Heart right ventricle (tissue), 16 donors: ENCODE data around the gene MRPL2. TPM values are rescaled to one million over a fixed set of nuclear protein-coding genes. Genes with fewer than 3 reads are reported as not detected.

ENCODE experiments used
- ATAC-seq, 8 donors: fragments of 200-7000 bp; cut with Tn5 transposase; one replicate each; pipeline ENCODE4 v1.9.1; 2020; ENCODE audit warnings: mild to moderate bottlenecking in 8 of 8, moderate library complexity in 8 of 8, moderate number of reproducible peaks in 1 of 8
- DNase-seq, 2 donors: peaks; one replicate each; pipeline ENCODE4 v3.0.0-alpha.2; 2020
- H3K27ac ChIP-seq, 10 donors: fragments of 200-600 bp; sonication (generic) in 2 of 10; one replicate each; pipeline versions ENCODE4 v1.5.0 to v1.8.0; 2020 to 2022; ENCODE audit warnings: mild to moderate bottlenecking in 3 of 10
- H3K27me3 ChIP-seq, 7 donors: fragments of 200-600 bp; one replicate each; pipeline ENCODE4 v1.8.0; 2021 to 2022; ENCODE audit warnings: mild to moderate bottlenecking in 2 of 7
- H3K36me3 ChIP-seq, 9 donors: fragments of 200-600 bp; sonication (generic) in 1 of 9; one replicate each; pipeline versions ENCODE4 v1.5.0 to v1.8.0; 2020 to 2022; ENCODE audit warnings: mild to moderate bottlenecking in 2 of 9
- H3K4me1 ChIP-seq, 9 donors: fragments of 200-600 bp; sonication (generic) in 1 of 9; one replicate each; pipeline versions ENCODE4 v1.5.0 to v1.8.0; 2020 to 2022; ENCODE audit warnings: mild to moderate bottlenecking in 4 of 9
- H3K4me3 ChIP-seq, 10 donors: fragments of 200-600 bp; sonication (generic) in 2 of 10; one replicate each; pipeline versions ENCODE4 v1.5.0 to v1.8.0; 2020 to 2022; ENCODE audit warnings: mild to moderate bottlenecking in 7 of 10, moderate library complexity in 2 of 10
- H3K9me3 ChIP-seq, 11 donors: fragments of 200-600 bp in 10 of 11; sonication (generic) in 2 of 11; one replicate each; pipeline versions ENCODE4 v1.5.0 to v1.8.0; 2013 to 2022; ENCODE audit warnings: mild to moderate bottlenecking in 2 of 11, control low read depth in 1 of 11, moderate library complexity in 1 of 11
- CTCF ChIP-seq, 9 donors: fragments of 200-600 bp; sonication (generic) in 2 of 9; IDR thresholded peaks; one replicate each; pipeline versions ENCODE4 v1.5.0 to v1.8.0; 2021 to 2022; ENCODE audit warnings: antibody characterized with exemption in 9 of 9, mild to moderate bottlenecking in 5 of 9, moderate library complexity in 1 of 9
- WGBS, 2 donors: extraction: QIAGEN DNeasy Blood & Tissue Kit; methylation state at CpG; one replicate each; pipeline ENCODE4 v1.1.7; 2013; ENCODE audit warnings: inconsistent platforms in 1 of 2; 5-methylcytosine and 5-hydroxymethylcytosine counted together
- intact Hi-C, 10 donors: fragments of 100-400 bp; cut with DNase I; formaldehyde crosslinking; loops; one replicate each; pipeline versions ENCODE4 v1.11.1 to v1.14.2; 2022
- polyA plus RNA-seq, 2 donors: library from polyadenylated mRNA; stranded (reverse); fragments of 200-250 nt; gene quantifications; one replicate each; pipeline ENCODE4 v1.2.3, GENCODE V29; 2013
- total RNA-seq, 10 donors: library from RNA; stranded (reverse); fragmentation: NEBNext Ultra II Directional in 3 of 10; extraction: Animal tissue kit (Norgen Biotek cat#: 25700) in 3 of 10; gene quantifications; one replicate each; pipeline versions ENCODE4 v1.2.1 to v1.2.4, GENCODE V29; 2021 to 2023
- donor health status: Arrhythmogenic right ventricular cardiomyopathy.
- donor health status: ischemic (EF 13 %, LVEDD 7.1; RV severe dilation, severe dysfunction).
- donor health status: healthy with polysubstance abuse.
- donor health status: DM: no; HTN: yes; CAD: no.
- donor health status: DM: no; HTN: no; CAD: no.
- donor health status: ischemic (EF 25% LVEDD 6.9; RV normal size, moderate dysfunction).
- donor health status: ischemic (EF 25% LVEDD 5.7; RV mildly dilated, moderate dysfunction).
- donor health status: healthy.
- donor health status: DM: yes; HTN: yes; CAD: no.
- donor health status: Ischemic cardiomyopathy.
- donor health status: ischemic (EF 35%, LVEDD 5.7; RV mildly dilated, moderate dysfunction).
- donor health status: nonischemic (EF 11% LVEDD 7.7; RV severe dilation, severe dysfunction).
- donor health status: DM: yes; HTN: yes; CAD: no.
- donor health status: PGD.
- donor health status: ischemic (EF 29% LVEDD 5.4; RV normal size, mild dysfunction).
- donor health status: nonischemic (EF 23%, LVEDD 6.1; RV moderate dilation, normal function).

The MRPL2 gene
- total and polyA plus RNA-seq, 12 donors = 76.0 to 165 (median 97.6) TPM

GRCh38 chr6:43032326-43032725 is 26.9 kb downstream of the MRPL2 start:
- Histone ChIP-seq H3K27me3 (no peaks in the 10 kb centered on the region), H3K9me3 (no peaks in the 10 kb centered on the region), H3K4me1 (peaks cover 0 to 25% (median 16%) of the 10 kb centered on the region in 9 donors), H3K36me3 (peaks cover 0 to 99% (median 28%) of the 10 kb centered on the region in 9 donors), H3K27ac (no peak overlapping the region), H3K4me3 (no peak overlapping the region)
- ATAC-seq = no peak
- no peak for TF ChIP-seq CTCF (IDR thresholded peaks at IDR 0.05)
- WGBS, 2 donors = 90 to 96% methylated on average over 4 of the region's 4 CpGs
- intact Hi-C loops = no loop called here
- no peak for DNase-seq

- WGBS, 2 donors = 84 to 90% methylated on average over 9 of the region's 9 CpGs
- Histone ChIP-seq H3K4me1 (peaks cover 0 to 7% (median 2%) of the 10 kb centered on the region in 9 donors), H3K4me3 (no peak overlapping the region), H3K27me3 (no peaks in the 10 kb centered on the region), H3K36me3 (peaks cover 0 to 100% (median 56%) of the 10 kb centered on the region in 9 donors), H3K9me3 (no peaks in the 10 kb centered on the region), H3K27ac (no peak overlapping the region)
- no peak for TF ChIP-seq CTCF (IDR thresholded peaks at IDR 0.05)
- no peak for DNase-seq
- no peak for ATAC-seq
- intact Hi-C loops = no loop called here
Observed at GRCh38 chr6:43029120-43029519, 30.1 kb downstream of the MRPL2 start.

GRCh38 chr6:43026365-43026764 is 32.9 kb downstream of the MRPL2 start:
- Histone ChIP-seq H3K36me3 (peaks cover 0 to 86% (median 52%) of the 10 kb centered on the region in 9 donors), H3K4me1 (peaks cover 5 to 30% (median 19%) of the 10 kb centered on the region in 9 donors), H3K27me3 (no peaks in the 10 kb centered on the region), H3K27ac (no peak overlapping the region), H3K9me3 (no peaks in the 10 kb centered on the region), H3K4me3 (no peak overlapping the region)
- ATAC-seq (no peak), DNase-seq (no peak)
- intact Hi-C loops = no loop called here
- WGBS, 2 donors = 91 to 92% methylated on average over 5 of the region's 5 CpGs
- TF ChIP-seq CTCF (IDR thresholded peaks at IDR 0.05) = no peak

GRCh38 chr6:43024436-43024835 is 34.8 kb downstream of the MRPL2 start:
- TF ChIP-seq CTCF (IDR thresholded peaks at IDR 0.05) = no peak
- WGBS, 2 donors = 83 to 88% methylated on average over 2 of the region's 2 CpGs
- no peak for DNase-seq
- Histone ChIP-seq H3K9me3 (no peaks in the 10 kb centered on the region), H3K4me3 (no peak overlapping the region), H3K4me1 (peaks cover 5 to 41% (median 30%) of the 10 kb centered on the region in 9 donors), H3K36me3 (peaks cover 0 to 81% (median 48%) of the 10 kb centered on the region in 9 donors), H3K27ac (no peak overlapping the region), H3K27me3 (no peaks in the 10 kb centered on the region)
- no peak for ATAC-seq
- intact Hi-C loops = loop anchor here in 1 of 10 donors (5.0 kb wide), 1 partner anchor 33 kb away; the partner anchor contains the start of genes KLC4 and MRPL2
